Fibroblast of skin of right quadriceps (primary cell): ENCODE data around the gene CMAS.
A peak's percentile ranks its signal among the peaks of the same experiment; 100 is the strongest.
"Not testable (repeated sequence)": the region's sequence is repeated elsewhere in the genome, so short reads cannot be mapped to it uniquely, and the experiment has no call there.

Experiments
- DNase-seq: peaks from one replicate; pipeline ENCODE4 v3.0.0-alpha.2; 2013

Gene CMAS

DNA sequence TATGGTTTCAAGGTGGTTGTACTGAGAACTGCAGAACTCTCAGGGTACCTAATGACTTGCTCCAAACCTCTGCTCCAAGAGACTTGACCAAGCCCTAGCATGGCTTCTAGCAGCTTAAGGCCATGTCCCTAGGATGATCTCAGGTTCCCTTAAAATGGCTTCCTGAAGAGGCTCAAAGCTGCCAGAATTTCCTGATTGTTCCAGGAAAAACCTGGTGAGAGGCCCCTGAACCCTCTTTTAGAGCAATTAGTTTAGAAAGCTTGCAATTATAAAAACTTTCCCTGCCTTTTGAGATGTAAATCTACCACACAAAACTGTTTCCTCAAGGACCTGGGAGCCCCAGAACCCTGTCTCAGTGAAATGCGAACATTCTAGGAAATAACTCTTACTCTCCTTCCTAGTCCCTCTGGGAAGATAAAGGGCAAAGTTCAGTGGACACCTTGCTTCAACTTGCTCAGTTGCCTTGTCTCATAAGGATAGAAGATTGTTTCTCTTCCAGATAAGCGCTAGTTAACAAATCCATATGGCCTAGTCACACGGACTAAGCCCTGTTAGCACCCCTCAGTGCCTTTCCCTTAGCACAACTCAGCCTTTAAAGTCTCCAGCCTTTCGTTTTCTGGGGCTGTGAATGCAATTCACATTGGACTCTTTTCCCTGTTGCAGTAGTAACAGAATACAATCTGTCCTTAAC, 2.5 kb downstream of the CMAS start:
- no peak for DNase-seq

DNA sequence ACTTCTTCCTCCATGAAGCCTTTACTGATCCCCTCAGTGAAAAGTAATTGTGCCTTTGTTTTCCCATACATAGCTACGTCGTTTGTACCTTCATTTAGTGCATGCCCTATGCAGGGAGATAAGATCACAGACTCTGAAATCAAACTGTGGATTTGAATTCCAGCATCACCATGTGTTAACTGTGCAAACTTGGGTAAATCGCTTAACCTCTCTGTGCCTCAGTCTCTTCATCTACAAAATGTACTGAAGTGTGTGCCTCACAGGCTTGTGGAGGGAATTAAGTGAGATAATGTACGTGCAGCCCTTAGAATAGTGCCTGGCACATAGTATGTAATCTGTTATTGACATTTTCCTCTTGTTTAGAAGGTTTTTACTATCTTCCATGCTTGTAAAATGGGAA, 4.1 kb downstream of the CMAS start:
- DNase-seq: no peak

DNA sequence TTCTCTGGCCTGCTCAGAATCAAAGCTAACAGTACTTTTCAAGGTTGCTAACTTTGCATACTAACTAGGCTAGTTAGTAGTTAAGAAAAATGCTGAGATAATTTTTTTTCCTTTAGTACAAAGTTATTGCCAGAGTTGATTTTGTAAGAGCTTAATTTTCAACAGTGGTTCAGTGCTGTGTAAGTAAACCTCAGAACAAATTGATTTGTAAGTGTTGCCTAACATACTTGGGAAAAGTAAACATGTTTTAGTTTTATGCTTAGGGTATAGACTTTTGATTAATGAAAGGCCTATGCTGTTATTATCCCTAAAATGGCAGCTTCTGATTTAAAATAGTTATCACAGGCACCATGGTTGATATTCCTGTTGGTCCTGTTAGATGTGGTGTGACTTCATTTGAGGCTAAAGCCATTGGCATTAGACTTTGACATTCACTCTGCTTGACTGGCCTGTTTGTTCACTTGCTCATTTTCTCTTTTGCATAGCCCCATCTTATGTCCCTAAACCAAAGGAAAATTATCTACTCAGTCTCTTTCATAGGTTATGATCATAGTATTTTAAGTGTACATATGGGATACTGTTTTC, 5.2 kb downstream of the CMAS start:
- DNase-seq: no peak

DNA sequence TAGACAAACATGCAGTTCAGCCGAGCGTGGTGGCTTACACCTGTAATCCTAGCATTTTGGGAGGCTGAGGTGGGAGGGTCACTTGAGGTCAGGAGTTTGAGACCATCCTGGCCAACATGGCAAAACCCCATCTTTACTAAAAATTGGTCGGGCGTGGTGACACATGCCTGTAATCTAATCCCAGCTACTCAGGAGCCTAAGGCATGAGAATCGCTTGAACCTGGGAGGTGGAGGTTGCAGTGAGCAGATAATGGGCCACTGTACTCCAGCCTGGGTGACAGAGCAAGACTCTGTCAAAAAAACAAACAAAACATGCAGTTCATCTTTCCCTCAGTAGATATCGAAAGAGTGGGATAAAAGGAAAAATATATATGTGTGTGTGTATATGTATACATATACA, 7.0 kb downstream of the CMAS start:
- not testable (repeated sequence) for DNase-seq

DNA sequence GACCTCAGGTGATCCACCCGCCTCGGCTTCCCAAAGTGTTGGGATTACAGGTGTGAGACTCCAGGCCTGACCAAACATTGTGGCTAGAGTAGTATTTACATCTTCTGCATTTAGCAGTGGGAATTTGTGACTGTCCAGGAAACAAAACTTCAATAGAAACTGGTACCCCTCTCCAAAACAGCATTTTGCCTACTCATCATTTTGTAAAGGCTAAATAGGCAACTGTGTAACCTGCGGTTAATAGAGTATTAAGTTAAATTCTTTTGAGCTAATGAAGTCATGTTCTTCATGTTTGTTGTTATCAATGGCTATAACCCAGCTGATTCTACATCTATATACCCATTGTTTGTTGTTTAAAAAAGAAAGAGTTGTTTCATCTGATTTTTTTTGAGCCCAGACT, 8.1 kb downstream of the CMAS start:
- DNase-seq: no peak

DNA sequence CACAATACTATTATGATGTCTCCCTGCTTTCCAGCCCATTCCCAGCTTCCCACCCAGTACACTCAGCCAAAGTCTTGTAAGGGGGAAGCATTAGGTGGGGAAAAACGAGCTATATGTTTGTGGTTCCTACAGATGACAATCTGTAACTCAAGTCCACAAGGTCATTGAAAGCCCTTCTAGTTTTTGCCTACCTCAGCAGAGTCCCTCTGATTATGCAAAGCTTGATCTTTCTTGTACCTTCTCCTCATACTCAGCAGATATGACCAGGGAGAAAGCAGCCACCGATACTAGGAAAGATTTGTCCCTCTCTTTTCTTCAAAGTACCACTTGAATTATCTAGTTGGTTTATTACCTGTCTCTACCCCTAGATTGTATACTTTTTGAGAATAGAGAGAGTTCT, 10.6 kb downstream of the CMAS start:
- DNase-seq: no peak

DNA sequence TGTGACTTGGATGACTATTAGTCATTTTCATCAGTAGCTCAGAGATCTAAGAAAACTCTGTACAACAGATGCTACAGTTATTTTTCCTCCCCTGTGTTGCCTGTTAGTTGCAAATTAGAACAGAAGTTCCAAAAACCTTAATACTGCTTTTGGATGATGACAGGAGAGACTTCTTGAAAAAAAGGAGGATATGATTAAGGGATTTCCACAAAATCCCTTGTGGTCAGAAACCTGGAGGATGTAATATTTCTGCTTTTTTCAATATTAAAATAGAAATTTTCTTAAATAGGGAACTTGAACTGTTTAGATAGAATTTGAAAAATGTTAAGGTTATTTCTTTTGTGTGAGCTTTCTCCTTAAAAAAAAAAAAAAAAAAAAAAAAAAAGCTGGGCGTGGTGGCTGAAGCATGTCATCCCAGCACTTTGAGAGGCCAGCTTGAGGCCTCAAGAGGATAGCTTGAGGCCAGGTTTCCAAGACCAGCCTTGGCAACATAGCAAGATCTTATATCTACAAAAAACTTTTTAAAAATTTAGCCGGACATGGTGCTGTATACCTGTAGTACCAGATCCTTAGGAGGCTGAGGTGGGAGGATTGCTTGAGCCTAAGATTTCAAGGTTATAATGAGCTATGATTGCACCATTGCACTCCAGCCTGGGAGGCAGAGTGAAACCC, 14.1 kb downstream of the CMAS start:
- DNase-seq: no peak

DNA sequence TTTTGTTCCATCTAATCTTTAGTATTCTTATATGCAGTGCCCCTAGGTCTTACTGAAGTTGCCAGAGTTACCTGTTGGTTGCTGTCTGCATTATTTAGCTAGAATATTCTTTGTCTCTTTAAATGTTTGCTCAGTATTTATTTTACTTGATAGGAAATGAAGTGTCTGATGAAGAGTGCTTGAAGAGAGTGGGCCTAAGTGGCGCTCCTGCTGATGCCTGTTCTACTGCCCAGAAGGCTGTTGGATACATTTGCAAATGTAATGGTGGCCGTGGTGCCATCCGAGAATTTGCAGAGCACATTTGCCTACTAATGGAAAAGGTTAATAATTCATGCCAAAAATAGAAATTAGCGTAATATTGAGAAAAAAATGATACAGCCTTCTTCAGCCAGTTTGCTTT, 18.9 kb downstream of the CMAS start:
- no peak for DNase-seq

DNA sequence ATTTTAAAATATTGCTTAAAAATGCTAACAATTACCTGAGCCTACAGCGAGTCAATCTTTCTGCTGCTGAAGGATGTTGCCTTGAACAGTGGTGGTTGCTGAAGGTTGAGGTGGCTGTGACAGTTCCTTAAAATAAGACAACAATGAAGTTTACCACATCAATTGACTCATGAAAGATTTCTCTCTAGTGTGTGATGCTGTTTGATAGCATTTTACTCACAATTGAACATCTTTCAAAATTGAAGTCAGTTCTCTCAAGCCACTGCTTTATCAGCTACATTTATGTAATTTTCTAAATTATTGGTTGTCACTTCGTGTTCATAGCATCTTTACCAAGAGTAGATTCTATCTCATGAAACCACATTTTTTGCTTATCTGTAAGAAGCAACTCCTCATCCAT, 20.3 kb downstream of the CMAS start:
- DNase-seq: no peak

DNA sequence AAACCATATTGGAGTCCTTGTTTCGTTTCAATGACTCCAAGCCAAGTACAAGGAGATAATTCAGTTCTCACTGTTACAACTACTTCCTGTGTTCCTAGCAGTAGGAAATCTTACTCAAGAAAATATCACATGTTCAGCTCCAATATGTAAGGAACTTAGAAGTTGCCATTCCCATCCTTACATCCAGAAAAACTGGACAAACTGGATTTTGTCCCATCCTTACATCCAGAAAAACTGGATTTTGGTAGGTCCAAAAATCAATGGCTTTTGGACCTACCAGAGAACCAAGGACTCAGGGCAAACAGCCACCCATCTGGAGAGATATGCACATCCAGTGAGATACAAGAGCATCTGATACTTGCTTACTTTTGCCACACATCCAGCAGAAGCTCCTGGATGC, 23.8 kb downstream of the CMAS start:
- DNase-seq: no peak

DNA sequence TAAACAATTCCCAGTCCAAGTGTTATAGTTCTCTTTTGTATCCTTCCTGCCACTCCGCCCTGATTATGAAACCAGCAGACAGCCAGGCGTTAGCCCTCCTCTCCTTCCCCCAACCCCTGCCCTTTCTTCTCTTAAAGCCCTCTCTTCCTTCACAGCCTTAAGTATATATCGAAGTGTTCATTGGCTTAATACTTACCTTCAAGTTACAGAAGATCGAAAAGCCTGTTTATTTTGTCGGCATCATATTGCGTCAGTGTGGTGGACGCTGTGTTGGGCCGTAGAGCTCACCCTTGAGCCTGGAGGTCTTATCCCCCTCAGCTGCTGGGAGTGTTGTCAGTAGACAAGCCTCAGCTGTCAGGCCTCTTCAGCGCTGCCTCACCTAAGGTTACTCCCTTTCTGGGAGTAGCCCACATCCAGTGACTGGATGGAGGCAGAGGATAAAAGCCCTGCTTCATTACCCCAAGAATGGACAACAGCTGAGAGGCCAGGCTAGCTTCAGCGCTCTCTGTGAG, 36.2 kb downstream of the CMAS start:
- DNase-seq: no peak

DNA sequence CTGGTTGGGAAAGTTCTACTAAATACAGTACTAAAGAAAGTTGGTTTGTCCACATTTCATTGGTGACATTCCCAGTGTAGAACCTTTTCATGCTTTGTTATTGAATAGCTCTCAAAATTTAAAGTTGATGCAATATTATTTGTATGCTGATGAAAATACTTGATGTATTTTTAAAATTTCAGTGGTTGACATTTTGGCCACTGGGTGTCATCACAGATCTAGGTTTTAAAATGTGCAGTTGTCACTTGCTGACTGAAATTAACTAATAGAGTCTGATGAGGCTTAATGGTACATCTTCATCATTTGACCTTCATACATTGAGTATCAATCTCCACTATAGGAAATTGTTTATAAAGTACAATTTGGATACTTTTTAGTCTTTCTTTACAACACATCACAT, 37.1 kb downstream of the CMAS start:
- DNase-seq: peak; percentile 37

DNA sequence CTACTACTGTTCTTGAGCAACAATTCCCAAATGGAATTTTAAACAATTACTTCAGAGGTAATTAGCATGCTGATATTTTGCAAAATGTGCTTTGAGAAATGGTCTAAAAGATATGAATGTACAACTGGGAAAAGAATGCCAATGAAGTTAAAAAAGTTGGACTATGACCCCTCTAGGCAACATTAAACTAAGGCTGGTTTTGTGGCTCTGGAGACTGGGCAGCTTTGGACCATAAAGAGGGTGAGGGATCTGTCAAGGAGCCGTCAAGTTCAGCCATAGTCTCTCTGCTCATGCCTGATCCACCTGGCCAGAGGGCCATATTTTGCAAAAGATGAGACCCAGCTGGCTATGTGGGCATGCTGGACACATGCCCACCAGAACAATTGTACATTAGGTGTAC, 38.8 kb downstream of the CMAS start:
- no peak for DNase-seq

DNA sequence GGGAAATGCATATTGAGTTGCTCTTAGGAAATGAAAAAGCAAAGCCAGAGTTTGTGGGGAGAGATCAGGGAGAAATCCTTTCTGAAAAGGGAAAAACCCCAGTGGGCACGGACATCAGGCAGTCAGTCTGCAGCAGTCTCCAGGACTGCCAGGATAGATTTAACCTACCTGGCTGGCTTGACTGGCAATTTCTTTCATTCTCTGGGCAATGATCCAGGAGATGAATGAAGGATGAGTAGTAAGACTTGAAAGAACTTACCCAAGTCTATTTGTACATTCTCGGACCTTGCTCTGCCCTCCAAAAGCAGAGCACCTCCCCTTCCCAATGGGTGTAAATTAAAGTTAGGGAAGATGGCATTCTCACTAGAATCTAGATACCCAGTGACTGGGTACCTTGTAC, 42.9 kb downstream of the CMAS start:
- no peak for DNase-seq

DNA sequence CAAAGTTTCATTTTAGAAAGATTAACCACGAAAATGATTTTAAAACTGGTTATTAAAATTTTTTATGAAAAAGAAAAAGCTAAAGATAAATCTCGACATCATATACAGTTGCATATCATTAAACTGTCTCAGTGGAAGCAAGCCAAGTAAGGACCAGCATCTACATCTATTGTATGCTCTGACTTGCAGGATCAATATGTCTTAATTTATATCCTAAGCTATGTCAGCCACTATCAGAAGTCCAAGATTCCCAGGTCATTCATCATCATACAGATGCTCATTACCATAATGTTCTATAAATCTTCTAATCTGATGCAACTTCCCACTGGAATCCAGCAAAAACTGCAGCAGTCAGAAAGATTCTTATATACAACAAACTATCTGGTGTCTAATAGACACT, 43.5 kb downstream of the CMAS start:
- no peak for DNase-seq

DNA sequence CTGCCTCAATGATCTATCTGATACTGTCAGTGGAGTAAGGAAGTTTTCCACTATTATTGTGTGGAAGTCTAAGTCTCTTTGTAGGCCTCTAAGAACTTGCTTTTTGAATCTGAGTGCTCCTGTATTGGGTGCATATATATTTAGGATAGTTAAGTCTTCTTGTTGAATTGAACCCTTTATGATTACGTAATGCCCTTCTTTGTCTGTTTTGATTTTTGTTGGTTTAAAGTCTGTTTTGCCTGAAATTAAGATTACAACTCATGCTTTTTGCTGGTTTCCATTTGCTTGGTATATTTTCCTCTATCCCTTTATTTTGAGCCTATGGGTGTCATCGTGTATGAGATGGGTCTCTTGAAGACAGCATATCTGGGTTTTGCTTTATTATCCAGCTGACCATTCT, 53.0 kb downstream of the CMAS start:
- DNase-seq: not testable (repeated sequence)

DNA sequence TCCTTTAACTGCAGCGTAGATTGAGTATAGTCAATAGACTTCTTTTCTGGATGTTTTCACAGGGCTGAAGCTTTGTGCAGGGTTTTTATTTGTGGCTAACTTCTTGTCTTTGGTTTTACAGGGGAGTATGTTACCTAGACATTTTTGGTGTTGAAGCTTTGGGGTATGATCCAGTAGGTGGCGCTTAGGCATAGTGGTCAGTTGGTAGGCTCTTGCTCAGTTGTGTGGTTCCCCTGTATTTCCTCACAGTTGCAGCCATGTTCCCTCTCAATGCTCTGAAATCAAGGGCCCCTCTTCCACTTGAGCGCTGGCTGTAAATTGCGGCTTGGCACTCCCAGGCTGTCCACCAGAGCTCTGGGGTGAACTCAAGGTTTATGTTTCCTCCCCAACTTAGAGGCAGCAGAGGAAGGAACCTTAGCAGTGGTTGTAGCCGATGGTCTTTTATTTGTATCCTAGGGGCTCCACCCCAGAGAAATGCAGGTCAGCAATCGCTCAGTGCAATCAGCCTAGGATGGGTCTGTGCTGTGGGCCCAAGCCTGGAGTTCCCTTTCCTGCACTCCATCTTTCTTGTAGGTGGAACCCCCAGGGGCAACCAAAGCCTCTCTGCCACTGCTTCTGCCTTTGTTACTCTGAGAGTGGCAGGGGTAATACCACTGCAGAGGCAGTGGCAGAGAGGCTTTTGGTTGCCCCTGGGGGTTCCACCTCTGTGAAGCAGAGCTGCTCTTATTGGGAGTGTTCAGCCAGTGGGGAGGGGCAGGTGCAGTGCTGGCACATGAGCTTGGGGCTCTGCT, 55.1 kb downstream of the CMAS start:
- peak; percentile 53 for DNase-seq

DNA sequence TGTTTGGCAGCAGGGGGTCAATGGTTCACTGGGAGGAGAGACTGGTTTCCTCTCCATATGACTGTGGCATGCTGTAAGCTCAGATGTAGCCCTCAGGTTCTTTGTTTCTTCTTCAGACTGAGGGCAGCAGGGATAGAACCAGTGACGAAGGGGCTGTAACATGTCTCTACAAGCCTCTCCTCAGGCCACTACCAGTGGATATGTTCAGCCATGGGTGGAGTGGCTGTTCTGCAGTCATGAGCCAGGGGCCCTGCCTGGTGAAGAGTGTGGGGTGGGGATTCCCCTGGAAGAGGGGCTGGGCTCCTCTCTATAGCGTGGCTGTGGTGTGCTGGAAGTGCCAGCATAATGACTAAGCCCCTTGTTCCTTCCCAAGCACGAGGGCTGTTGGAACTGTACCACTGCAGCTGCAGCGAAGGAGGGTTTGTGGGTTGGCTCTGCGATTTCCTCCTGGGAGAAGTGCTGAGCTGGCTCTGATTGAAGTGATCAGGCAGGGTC, 55.8 kb downstream of the CMAS start:
- DNase-seq: peak; percentile 83

DNA sequence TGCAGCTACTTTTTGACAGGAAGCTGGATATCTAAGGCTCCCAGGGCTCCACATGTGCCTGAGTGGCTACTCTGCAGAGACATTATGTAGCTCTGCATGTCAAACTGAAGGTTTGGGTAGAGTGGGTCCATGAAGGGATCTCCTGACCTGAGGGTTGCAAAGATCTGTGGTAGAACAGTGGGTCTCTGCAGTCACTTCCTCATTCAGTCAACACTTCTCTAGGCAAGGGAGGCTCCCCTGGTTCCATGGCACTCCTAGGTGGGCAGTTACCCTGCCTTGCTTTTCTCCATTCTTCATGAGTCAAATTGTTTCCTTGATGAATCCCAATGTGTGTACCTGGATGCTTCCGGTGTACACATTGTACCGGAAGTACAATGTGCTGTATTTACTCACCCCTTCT, 57.4 kb downstream of the CMAS start:
- DNase-seq: no peak

DNA sequence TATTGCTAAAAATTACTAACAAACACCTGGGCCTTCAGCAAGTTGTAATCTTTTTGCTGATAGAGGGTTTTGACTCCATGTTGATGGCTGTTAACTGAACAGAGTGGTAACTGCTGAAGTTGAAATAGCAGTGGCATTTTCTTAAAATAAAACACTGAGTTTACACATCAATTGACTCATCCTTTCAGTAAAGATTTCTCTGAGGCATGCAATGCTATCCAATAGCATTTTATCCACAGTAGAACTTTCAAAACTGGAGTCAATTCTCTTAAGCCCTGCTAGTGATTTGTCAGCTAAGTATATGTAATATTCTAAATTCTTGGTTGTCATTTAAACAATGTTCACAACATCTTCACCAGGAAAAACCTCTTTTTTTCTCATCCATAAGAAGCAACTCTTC, 59.5 kb downstream of the CMAS start:
- peak; percentile 9 for DNase-seq

DNA sequence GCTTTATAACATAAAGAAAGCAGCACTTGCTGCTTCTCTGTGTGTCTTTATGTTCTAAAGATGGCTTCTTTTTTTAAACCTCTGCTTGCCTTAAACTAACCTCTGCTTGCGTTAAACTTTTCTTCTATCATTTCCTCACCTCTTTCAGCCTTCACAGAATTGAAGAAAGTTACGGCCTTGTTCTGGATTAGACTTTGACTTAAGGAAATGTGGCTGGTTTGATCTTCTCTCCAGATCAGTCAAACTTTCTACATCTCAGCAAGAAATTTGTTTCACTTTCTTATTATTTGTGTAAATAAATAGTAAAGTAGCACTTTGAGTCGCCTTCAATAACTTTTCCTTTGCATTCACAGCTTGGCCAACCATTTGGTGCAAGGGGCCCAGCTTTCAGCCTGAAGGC, 64.2 kb downstream of the CMAS start:
- no peak for DNase-seq
